ENCODE data around the gene ATP10A.
"Not testable (repeated sequence)": the region's sequence is repeated elsewhere in the genome, so short reads cannot be mapped to it uniquely, and the experiment has no call there.

Gene ATP10A

DNA sequence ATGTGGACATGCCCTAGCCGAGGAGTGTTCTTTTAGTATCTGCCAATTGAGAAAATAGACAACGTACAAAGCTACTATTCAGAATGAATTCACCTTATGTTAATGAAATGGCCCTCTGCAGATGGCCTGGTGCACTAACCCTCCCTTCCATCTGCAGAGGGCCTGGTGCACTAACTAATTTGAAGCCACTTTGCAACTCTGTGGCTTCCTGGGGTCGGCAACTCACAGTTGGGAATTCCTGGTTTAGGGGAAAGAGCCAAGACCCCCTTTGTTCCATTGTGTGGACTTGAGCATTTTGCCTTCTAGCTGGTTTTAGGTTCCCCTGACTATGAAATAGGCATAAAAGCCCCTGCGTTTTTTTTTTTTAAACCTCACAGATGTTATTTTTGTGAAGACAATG, 220.0 kb downstream of the ATP10A start:
- DNase-seq (ENCODE audit: low read depth), result no peak
- TF ChIP-seq, protein P1, sequence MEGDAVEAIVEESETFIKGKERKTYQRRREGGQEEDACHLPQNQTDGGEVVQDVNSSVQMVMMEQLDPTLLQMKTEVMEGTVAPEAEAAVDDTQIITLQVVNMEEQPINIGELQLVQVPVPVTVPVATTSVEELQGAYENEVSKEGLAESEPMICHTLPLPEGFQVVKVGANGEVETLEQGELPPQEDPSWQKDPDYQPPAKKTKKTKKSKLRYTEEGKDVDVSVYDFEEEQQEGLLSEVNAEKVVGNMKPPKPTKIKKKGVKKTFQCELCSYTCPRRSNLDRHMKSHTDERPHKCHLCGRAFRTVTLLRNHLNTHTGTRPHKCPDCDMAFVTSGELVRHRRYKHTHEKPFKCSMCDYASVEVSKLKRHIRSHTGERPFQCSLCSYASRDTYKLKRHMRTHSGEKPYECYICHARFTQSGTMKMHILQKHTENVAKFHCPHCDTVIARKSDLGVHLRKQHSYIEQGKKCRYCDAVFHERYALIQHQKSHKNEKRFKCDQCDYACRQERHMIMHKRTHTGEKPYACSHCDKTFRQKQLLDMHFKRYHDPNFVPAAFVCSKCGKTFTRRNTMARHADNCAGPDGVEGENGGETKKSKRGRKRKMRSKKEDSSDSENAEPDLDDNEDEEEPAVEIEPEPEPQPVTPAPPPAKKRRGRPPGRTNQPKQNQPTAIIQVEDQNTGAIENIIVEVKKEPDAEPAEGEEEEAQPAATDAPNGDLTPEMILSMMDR (IDR thresholded peaks at IDR 0.05; ENCODE audit: insufficient read depth, low read depth, low read length, missing control alignments), result no peak
- no peak overlapping the region for H3K4me3 ChIP-seq (ENCODE audit: low read depth, low read length)

DNA sequence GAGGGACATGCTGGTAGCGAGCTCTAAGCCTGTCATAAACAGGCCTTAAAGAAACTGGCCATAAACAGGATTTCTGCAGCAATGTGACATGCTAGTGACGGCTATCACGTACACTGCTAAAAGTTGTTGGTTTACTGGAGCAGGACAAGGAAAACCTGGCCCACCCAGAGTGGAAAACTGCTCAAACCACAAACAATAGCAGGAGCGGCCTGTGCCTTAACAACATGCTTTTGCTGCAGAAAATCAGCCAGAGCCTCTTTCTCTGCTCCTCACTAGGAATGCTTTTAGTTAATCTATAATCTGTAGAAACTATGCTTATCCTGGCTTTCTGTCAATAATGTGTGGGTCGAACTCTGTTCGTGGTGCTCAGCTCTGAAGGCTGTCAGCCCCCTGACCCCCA, 221.4 kb downstream of the ATP10A start:
- H3K4me3 ChIP-seq (ENCODE audit: low read depth, low read length), result no peak overlapping the region
- TF ChIP-seq, protein P1 (IDR thresholded peaks at IDR 0.05; ENCODE audit: insufficient read depth, low read depth, low read length, missing control alignments), result no peak
- no peak for DNase-seq (ENCODE audit: low read depth)

DNA sequence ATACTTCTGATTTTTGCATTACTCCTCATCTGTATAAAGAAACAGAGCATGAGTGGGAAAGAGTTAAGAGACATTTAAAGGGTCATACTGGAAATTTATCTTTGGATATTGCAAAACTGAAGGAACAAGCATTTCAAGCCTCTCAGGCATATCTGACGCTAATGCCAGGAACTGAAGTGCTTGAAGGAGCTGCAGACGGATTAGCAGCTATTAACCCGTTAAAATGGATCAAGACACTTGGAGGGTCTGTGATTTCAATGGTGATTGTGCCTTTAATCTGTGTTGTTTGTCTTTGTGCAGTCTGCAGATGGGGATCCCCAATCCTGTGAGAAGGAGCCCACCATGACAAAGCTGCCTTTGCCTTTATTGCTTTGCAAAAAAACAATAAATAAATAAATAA, 221.8 kb downstream of the ATP10A start:
- TF ChIP-seq, protein P1 (IDR thresholded peaks at IDR 0.05; ENCODE audit: insufficient read depth, low read depth, low read length, missing control alignments), result no peak
- DNase-seq (ENCODE audit: low read depth), result no peak

DNA sequence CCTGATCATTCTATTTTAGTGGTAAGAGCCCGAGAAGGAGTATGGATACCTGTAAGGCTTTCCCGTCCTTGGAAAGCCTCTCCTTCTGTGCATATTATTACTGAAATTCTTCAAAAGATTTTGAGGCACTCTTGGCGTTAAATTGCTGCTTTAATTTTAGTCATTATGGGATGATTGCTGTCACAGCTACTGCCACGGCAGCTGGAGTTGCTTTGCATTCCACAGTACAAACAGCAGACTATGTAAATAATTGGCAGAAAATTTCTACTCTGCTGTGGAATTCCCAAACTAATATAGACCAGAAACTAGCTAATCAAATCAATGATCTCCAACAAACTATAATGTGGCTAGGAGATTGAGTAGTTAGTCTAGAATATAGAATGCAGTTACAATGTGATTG, 222.2 kb downstream of the ATP10A start:
- H3K4me3 ChIP-seq (ENCODE audit: low read depth, low read length); DNase-seq (ENCODE audit: low read depth): not testable (repeated sequence)

More for the DNA sequence above, 221.8 kb downstream of the ATP10A start:
- H3K4me3 ChIP-seq (ENCODE audit: low read depth, low read length), result no peak overlapping the region

DNA sequence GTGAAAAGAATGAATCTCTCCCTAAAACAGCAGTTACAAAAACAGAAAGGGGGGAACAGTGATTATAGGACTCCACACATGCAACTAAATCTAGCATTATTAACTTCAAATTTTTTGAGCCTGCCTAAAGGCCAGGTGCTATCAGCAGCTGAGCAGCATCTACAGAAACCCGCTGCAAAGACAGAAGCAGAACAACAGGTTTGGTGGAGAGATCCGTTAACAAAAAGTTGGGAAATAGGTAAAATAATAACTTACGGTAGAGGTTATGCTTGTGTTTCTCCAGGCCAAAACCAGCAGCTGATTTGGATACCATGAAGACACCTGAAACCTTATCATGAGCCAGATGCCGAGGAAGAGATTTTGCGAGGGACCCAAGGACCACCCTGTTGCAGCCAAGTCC, 222.7 kb downstream of the ATP10A start:
- TF ChIP-seq, protein P1 (IDR thresholded peaks at IDR 0.05; ENCODE audit: insufficient read depth, low read depth, low read length, missing control alignments), result no peak
- no peak overlapping the region for H3K4me3 ChIP-seq (ENCODE audit: low read depth, low read length)
- DNase-seq (ENCODE audit: low read depth), result no peak

DNA sequence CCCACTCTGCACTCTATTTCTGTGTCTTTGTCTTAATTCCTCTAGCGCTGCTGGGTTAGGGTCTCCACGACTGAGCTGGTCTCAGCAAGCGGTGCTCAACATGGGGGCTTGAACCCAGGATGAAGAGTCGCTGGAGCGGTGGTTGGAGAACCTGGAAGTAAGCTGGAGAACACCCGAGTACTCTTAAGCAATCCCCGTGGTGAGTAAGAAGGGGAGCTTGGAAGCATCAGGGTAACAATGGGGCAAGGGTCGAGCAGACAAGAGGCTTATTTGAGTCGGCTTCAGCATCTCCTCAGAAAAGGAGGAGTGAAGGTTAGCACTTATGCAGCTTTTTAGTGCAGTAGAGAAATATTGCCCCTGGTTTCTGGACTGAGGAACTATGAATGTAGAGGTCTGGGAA, 226.6 kb downstream of the ATP10A start:
- not testable (repeated sequence) for H3K4me3 ChIP-seq (ENCODE audit: low read depth, low read length)

DNA sequence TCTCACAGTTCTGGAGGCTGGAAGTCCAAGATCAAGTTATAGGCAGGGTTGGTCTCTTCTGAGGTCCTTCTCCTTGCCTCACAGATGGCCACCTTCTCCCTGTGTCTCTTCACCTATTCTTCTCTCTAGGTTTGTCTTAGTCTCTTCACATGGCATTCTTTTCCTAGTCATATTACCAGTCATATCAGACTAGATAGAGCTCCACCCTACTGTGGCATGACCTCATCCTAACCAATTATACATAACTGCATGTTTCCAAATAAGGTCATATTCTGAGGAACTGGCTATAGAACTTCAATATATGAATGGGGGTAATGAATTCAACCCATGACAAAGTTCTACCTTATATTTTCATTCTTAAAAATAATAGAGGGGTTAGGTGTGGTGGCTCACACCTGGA, 227.9 kb downstream of the ATP10A start:
- no peak for DNase-seq (ENCODE audit: low read depth)
- no peak overlapping the region for H3K4me3 ChIP-seq (ENCODE audit: low read depth, low read length)

More for the DNA sequence above, 226.6 kb downstream of the ATP10A start:
- DNase-seq (ENCODE audit: low read depth), result not testable (repeated sequence)

DNA sequence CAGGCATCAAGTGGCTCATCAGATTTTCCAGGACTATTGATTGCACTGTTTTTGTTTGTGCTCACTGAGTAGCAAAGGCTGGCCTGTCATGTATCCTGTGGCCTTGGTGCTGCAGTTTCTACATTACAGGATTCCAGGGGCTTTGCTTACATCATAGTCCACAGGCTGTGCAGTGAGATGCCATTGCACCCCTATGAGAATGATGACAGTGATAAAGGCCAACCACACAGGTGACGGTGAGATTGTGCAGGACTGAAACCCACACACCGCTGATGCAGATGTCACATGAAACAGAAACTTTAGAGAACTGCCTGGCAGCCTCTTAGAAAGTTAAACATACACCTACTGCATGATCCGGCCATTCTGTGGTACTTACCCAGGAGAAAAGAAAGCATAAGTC, 229.3 kb downstream of the ATP10A start:
- DNase-seq (ENCODE audit: low read depth), result no peak
- H3K4me3 ChIP-seq (ENCODE audit: low read depth, low read length), result no peak overlapping the region
- TF ChIP-seq, protein P1 (IDR thresholded peaks at IDR 0.05; ENCODE audit: insufficient read depth, low read depth, low read length, missing control alignments), result no peak

More for the DNA sequence above, 227.9 kb downstream of the ATP10A start:
- TF ChIP-seq, protein P1 (IDR thresholded peaks at IDR 0.05; ENCODE audit: insufficient read depth, low read depth, low read length, missing control alignments), result no peak
